Lower lobe of right lung (tissue), 2 donors: ENCODE data around the gene HIPK1. TPM values are rescaled to one million over a fixed set of nuclear protein-coding genes. Genes with fewer than 3 reads are reported as not detected.

Experiments
- ATAC-seq, 2 donors: fragments of 200-7000 bp; cut with Tn5 transposase; one replicate each; pipeline ENCODE4 v1.9.1; 2020 to 2022; ENCODE audit warnings: mild to moderate bottlenecking in 2 of 2, moderate library complexity in 2 of 2
- DNase-seq: peaks from one replicate; pipeline ENCODE4 v3.0.0-alpha.2; 2020
- H3K27ac ChIP-seq: fragments of 200-600 bp; one replicate; pipeline ENCODE4 v1.8.0; 2022
- H3K27me3 ChIP-seq: fragments of 200-600 bp; one replicate; pipeline ENCODE4 v1.8.0; 2022; ENCODE audit warnings: low read depth
- H3K36me3 ChIP-seq: fragments of 200-600 bp; one replicate; pipeline ENCODE4 v1.8.0; 2022; ENCODE audit warnings: mild to moderate bottlenecking
- H3K4me1 ChIP-seq: fragments of 200-600 bp; one replicate; pipeline ENCODE4 v1.8.0; 2022
- H3K4me3 ChIP-seq: fragments of 200-600 bp; one replicate; pipeline ENCODE4 v1.8.0; 2022; ENCODE audit warnings: mild to moderate bottlenecking
- H3K9me3 ChIP-seq: fragments of 200-600 bp; one replicate; pipeline ENCODE4 v1.8.0; 2022
- CTCF ChIP-seq: fragments of 200-600 bp; IDR thresholded peaks from one replicate; pipeline ENCODE4 v1.8.0; 2022; ENCODE audit warnings: antibody characterized with exemption, mild to moderate bottlenecking
- intact Hi-C: fragments of 100-400 bp; cut with DNase I; formaldehyde crosslinking; loops from one replicate; pipeline ENCODE4 v1.11.0; 2022
- total RNA-seq: library from RNA; stranded (reverse); fragmentation: NEBNext Ultra II Directional; extraction: Animal tissue kit (Norgen Biotek cat#: 25700); gene quantifications from one replicate; pipeline ENCODE4 v1.2.1, GENCODE V29; 2021
- donor health status: DM: no; HTN: yes; CAD: no; lungs with severe emphysema.

HIPK1 gene
- total RNA-seq, 1 donor from 2014 or later, result 95.0 TPM

- Histone ChIP-seq H3K9me3 (no peaks in the 10 kb centered on the region), H3K4me1 (no peaks in the 10 kb centered on the region), H3K36me3 (no peaks in the 10 kb centered on the region), H3K27ac (no peak overlapping the region), H3K27me3 (no peaks in the 10 kb centered on the region), H3K4me3 (no peak overlapping the region)
- DNase-seq, result no peak
- ATAC-seq, result no peak
- TF ChIP-seq CTCF, result no peak
- intact Hi-C loops, result no loop called here
Measured at GRCh38 chr1:114026797-114027196, 97.7 kb downstream of the HIPK1 start.

Other genes with a start within 250 kb of the HIPK1 start
- 18.3 TPM for gene PHTF1, start 169.8 kb upstream of the HIPK1 start, total RNA-seq
- gene RSBN1, start 116.8 kb upstream of the HIPK1 start, total RNA-seq, result 21.0 TPM
- gene PTPN22, start 57.6 kb upstream of the HIPK1 start, total RNA-seq, result 14.1 TPM
- gene BCL2L15, start 41.7 kb upstream of the HIPK1 start, total RNA-seq, result 1.3 TPM
- 16.3 TPM for gene AP4B1, start 24.5 kb upstream of the HIPK1 start, total RNA-seq
- 8.3 TPM for gene DCLRE1B, start 24.0 kb upstream of the HIPK1 start, total RNA-seq
- 38.9 TPM for gene OLFML3, start 50.1 kb downstream of the HIPK1 start, total RNA-seq
- gene SYT6, start 224.5 kb downstream of the HIPK1 start, total RNA-seq, result not detected